Right kidney (tissue), 1 donor: Measurements from ENCODE around the gene KCTD12.

ENCODE experiments used
- DNase-seq: peaks from one replicate; pipeline ENCODE4 v3.0.0-alpha.2; 2016

Gene KCTD12

DNA sequence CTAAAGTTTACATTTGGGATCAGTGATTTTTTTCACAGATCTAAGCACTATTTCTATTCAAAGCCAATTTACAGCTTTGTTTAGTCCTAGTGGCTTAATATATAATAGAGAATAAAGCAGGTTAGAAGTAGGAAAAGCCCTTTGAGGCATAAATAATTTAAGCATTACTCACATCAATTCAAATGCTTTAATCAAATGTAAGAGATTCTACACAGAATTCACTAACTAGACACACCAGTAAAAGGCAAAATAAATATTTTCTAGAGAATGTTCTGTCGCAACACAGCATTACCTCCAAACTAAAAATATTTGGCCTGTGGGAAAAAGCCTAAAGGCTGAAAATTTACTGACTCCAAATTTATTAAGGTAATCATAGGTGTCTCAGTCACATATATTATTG lies 31.3 kb downstream of the KCTD12 start:
- no peak for DNase-seq

DNA sequence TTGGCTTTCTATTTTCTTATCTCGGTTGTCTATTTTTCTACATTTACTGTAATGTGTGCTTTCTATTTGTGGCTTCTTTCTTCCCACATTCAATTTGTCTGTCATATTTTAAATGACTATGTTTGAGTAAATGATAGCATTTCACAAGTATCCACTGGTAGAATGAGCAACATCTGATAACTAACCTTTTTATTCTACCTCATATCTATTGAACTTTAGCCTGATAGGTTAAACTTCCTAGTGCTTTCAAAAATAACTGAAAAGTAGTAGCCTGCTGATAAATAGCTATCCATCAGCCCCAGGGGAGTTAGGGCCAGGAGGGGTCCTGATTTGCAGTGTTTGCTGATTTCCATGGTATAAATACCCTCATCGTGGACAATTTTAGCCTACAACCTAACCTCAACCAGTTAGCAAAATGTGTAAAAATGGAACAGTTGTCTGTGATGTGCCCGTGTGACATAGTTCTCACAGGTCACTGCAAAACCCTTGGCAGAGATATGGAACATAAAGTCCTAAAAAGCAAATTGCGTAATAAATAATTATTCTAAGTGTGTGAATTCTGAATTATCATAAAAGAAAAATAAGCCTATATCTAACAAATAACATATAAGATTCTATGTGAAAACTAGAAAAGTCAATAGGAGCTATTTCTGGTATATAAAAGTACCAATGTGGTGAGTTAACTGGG lies 32.1 kb downstream of the KCTD12 start:
- DNase-seq: no peak

DNA sequence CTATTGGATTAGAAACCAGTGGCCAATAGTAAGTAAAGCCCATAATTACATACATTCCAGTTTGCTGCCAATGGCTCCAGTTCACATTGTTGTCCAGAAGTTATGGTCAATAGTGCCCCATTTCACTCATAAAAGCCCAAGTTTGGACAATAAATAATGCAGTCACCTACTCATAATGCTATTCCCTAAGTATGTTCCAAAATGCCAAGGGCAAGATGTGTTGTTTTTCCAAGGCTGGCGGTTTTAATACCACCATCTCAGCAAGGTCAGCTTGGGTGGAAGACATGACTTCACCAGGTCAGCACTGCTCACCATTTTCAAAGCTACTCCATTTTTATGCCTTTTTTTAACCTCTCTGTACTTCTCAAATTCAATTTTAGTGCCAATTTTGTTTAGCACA lies 32.7 kb downstream of the KCTD12 start:
- DNase-seq: no peak

DNA sequence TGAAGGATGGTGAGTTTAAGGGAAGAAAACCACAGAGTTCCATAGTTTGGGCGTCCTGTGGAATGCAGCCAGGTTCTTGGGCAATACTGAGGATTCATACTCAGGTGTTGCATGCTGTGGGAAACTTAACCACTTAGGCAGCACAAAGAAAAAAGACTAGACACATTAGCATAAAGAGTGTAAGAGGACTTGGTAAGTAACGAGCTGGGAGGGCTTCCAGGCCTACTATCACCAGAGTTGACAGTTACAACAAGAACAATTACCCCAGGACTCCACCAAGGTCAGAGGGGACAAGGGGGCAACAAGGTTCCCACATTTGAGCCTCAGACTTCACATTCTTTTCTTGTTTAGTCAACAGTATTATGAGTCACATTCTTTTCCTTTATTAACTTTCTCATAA lies 33.2 kb downstream of the KCTD12 start:
- DNase-seq: no peak

DNA sequence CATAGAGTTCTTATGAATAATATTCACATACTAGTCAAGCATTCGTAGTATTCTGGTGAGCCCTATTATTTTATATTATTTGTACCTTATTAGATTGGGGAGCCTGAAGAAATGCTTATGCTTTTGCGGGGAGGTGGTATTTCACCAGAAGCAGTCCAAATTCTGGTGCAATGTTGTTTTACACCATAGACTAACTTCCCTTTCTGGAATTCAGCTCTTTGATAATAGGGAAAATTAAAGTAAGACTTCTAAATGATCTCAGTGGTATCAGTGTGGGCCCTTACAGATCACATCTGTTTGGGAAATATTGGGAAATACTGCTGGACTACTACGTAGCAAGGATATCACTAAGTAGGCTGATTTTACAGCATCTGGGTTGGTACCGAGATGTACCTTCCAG lies 34.2 kb downstream of the KCTD12 start:
- DNase-seq: no peak

DNA sequence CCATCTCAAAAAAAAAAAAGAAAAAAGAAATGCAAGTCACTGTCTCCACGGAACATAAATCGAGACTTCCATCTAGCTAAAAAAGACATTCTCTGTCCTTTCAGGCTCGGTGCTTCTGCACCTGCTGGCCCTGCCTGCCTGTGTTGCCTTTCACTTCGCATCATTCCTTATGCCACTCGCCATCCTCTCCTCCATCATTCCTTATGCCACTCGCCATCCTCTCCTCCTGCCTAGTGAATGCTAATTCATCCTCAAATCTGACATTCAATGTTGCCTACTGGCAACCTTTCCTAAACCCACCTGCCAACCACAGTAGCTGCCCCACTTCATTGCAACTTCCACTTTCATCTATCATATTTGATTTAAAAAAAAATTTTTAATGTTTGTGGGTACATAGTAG lies 36.7 kb downstream of the KCTD12 start:
- DNase-seq: no peak

DNA sequence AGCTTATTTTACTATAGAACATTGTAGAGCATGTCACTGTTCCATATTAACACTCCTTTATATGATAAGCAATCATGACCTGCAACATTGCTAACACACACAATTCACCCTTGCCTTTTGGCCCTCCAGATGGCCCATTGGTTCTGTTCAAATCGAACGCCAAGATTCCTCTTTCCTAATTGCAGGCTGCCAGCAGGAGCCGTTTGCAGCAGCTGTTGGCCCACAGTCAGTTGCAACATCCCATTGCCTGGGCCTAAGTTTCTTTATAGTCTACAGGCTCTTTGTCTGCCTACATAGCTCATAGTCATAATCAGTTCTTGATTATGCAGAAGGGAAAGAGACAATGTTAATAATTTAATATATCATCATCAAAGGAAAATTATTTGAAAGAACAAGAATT lies 37.6 kb downstream of the KCTD12 start:
- no peak for DNase-seq

DNA sequence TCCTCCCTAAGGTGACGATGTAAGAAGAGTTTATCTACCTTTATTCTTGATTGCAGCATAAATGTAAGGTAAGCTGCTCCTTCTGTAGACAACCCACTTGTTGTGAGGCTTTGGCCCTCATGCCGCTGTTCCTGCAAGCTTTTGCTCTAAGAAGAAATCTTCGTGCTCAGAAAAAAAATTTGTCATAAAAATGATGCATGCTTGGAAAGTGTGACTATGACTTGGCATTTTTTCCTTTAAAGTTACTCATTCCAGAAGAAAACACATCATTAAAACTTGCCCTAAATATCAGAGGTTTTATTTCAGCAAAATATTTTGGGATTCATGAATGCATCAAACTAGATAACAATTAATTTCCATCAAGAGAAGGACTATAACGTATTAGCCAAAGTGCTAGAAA lies 39.8 kb downstream of the KCTD12 start:
- no peak for DNase-seq

DNA sequence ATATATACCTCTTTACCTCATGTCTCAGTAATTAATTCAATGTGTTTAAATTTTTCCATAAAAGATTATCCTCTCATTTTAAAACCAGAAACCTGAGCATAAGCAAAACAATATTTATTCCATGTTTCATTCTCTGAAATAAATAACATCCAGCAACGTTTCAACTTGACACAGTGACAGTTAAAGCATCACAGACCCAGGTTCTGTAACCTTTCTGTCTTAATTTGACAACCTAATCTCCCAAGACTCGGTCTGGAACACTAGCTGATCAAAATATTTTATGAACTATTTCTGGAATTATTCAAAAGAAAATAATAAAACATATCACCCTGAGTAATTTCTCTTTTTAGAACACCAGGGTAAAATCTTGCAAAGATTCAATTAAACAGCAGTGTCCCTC lies 40.3 kb downstream of the KCTD12 start:
- DNase-seq: no peak

DNA sequence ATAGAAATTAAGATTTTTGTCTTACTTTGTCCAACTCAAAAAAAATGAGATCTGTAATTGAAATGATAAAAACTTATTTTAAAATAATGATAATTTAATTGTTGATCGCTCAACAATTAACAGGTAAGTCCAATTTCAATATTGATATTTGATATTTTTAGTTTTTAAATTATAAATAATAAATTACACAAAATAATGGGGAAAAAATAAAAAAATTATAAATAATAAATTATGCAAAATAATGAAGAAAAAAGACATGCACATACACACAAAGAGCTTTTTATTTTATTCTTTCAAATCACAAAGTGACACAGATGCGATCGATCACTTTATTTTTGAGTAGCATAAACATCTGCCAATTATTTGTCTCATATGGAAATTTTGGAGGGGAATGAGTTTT lies 40.8 kb downstream of the KCTD12 start:
- DNase-seq: no peak

DNA sequence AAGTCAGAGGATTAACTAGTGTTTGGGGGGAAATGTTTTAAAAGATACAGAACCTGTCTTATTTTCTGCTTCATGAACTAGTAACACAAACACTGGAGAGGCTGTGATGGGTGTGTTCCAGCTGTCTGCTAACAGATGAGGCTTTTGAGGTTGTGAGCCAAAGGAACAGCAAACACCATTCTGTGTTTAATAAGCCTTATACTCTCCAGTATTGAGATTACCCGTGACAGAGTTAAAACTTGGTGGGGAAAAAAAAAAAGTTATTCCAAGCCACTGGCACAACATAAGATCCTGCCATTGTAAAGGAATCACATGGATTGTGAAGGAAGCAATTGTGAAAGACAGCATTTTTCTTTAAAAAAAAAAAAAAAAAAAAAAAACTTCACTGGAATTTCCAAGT lies 48.4 kb downstream of the KCTD12 start:
- no peak for DNase-seq

DNA sequence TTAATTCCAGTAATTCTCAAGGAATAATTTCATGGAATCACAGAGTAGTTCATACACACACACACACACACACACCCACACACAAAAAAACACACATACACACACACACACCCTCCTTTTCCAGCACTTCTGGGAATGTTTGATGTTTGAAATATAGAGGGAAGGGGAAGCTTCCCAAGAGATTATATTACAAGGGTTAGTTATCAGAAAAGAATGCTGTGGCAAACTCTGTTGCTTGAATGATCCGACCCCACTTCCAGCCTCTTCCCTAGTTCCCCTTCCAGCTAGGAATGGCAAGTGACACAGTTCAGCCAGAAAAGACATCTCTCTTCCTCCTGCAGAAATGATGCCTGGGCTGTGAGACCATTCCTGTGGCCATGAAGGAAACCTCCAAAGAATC lies 49.9 kb downstream of the KCTD12 start:
- DNase-seq: no peak

DNA sequence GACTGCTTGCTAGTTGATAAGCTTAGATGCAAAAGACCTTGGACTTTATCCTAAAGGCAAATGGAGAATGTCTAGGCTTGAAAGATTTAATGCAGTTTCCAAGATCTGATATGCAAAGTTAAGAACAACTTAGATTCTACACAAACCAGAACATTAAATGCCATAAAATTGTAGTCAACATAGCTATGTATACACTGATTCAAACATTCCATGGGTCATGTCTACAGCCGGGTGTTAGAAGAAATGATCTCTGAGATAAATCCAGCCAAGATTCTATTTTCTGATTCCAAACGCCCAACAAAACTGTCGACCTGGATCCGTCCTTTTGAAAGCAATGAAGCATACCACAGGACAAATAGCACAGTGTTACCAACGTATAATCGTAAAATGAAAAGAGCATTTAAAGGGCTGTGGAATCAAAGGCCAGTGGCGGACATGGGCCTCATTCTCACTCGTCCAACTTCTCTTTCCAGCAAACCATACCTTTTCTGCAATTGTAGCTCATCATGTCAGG lies 52.7 kb downstream of the KCTD12 start:
- no peak for DNase-seq

DNA sequence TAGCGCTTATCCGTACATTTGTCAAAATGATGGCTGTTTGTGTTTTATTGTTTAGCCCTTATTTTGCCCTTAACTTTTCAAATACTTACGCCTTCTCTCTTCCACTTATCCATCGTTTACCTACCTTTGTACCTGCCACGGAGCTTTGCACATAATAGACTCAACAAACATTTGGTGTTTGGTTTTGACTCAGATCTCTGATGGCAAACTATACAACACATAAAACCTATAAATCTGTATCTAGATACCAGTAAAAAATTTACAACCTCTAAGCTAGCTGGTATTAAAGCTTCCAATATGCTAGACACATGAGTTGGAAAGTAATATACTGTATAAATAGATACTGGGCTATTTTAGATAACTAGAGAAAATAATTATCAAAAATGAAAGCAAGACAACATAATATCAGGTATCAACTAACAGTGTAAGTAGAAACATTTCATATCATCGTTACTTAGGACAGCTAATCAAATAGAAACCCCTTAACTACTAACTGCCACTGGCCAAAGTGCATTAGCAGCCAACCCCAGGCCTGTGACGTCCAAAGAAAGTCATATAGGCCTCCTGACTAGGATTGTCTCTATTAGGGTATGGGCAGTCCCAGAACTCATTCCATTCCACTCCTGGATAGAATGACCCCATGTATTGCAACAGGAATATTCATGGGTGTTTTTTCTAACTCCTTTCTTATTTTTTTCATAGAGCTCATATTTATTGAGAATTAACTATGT lies 53.8 kb downstream of the KCTD12 start:
- DNase-seq: no peak

DNA sequence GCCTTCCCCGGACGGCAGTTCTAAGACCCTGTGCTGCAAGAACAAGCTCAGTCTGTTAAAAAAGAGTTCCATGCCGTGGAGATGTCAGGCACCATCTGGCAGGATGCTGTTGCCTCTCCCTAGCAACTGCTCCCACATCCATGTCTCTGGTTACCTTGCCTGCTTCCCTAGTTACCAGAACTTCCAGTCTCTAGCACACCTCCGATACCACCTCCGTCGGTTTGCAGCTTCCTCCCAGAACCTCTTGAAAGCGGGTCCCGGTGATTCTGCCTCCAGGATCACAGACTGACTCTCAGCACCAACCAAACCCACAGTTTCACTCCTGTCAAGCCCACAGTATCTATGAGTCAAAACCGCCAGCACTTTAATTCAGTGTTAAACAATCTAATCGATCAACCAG lies 55.4 kb downstream of the KCTD12 start:
- DNase-seq: no peak
